HUES48 (cell line): ENCODE measurements around the gene TSPAN31.

Source experiments
- H3K27ac ChIP-seq: one replicate; pipeline ENCODE4 v1.7.0; 2013; ENCODE audit warnings: low read depth, low read length, inconsistent platforms
- H3K27me3 ChIP-seq: 2 replicates; pipeline ENCODE4 v1.6.1; 2013; ENCODE audit warnings: mild to moderate bottlenecking, low read length; ENCODE audit not compliant: control insufficient read depth, insufficient read depth
- H3K36me3 ChIP-seq: 2 replicates; pipeline ENCODE4 v1.6.1; 2013; ENCODE audit warnings: low read length; ENCODE audit not compliant: control insufficient read depth, insufficient read depth
- H3K4me1 ChIP-seq: 2 replicates; pipeline ENCODE4 v1.6.1; 2013; ENCODE audit warnings: mild to moderate bottlenecking, low read length; ENCODE audit not compliant: control insufficient read depth, insufficient read depth
- H3K4me3 ChIP-seq: 2 replicates; pipeline ENCODE4 v1.5.1; 2013; ENCODE audit warnings: mild to moderate bottlenecking, low read depth, low read length
- H3K9ac ChIP-seq: 2 replicates; pipeline ENCODE4 v1.6.1; 2013; ENCODE audit warnings: mild to moderate bottlenecking, low read depth, low read length, moderate library complexity
- H3K9me3 ChIP-seq: 2 replicates; pipeline ENCODE4 v1.6.1; 2013; ENCODE audit warnings: low read length; ENCODE audit not compliant: control insufficient read depth, insufficient read depth

TSPAN31 gene

GRCh38 chr12:57782608-57783465 is 38.0 kb downstream of the TSPAN31 start, which contains the start of gene TSFM:
Gene TSFM, plus strand, starts transcription at chr12:57782787. Its CDS starts 15 bp downstream, at chr12:57782802.
- Histone ChIP-seq H3K36me3 (peaks cover 35% of the 10 kb centered on the region), H3K4me3 (peak within 1 kb of the TSS; percentile 92), H3K9ac (peak within 1 kb of the TSS; percentile 76), H3K27me3 (no peaks in the 10 kb centered on the region), H3K9me3 (no peaks in the 10 kb centered on the region), H3K27ac (peak within 1 kb of the TSS; percentile 34), H3K4me1 (no peaks in the 10 kb centered on the region)

GRCh38 chr12:57783466-57783801 is 38.6 kb downstream of the TSPAN31 start:
- H3K36me3 ChIP-seq, result peaks cover 41% of the 10 kb centered on the region
- no peaks in the 10 kb centered on the region for H3K4me1 ChIP-seq
- H3K9me3 ChIP-seq, result no peaks in the 10 kb centered on the region
- no peaks in the 10 kb centered on the region for H3K27me3 ChIP-seq
- 0 out of 2 replicates have a peak overlapping the region, but pooled peaks have one; percentile 76 for H3K9ac ChIP-seq
- peak overlapping the region; percentile 92 for H3K4me3 ChIP-seq
- H3K27ac ChIP-seq, result no peak overlapping the region

GRCh38 chr12:57783861-57784260 is 39.0 kb downstream of the TSPAN31 start:
- H3K27me3 ChIP-seq, result no peaks in the 10 kb centered on the region
- H3K4me3 ChIP-seq, result no peak overlapping the region
- no peaks in the 10 kb centered on the region for H3K4me1 ChIP-seq
- no peaks in the 10 kb centered on the region for H3K9me3 ChIP-seq
- no peak overlapping the region for H3K9ac ChIP-seq
- H3K27ac ChIP-seq, result no peak overlapping the region
- peaks cover 45% of the 10 kb centered on the region for H3K36me3 ChIP-seq

GRCh38 chr12:57793920-57794319 is 49.1 kb downstream of the TSPAN31 start:
- Histone ChIP-seq H3K27ac (no peak overlapping the region), H3K36me3 (peaks cover 75% of the 10 kb centered on the region)

GRCh38 chr12:57795354-57795753 is 50.5 kb downstream of the TSPAN31 start:
- no peak overlapping the region for H3K9ac ChIP-seq
- H3K36me3 ChIP-seq, result peaks cover 62% of the 10 kb centered on the region
- no peak overlapping the region for H3K27ac ChIP-seq
- H3K27me3 ChIP-seq, result no peaks in the 10 kb centered on the region
- no peak overlapping the region for H3K4me3 ChIP-seq
- no peaks in the 10 kb centered on the region for H3K4me1 ChIP-seq
- no peaks in the 10 kb centered on the region for H3K9me3 ChIP-seq

More at GRCh38 chr12:57793920-57794319, 49.1 kb downstream of the TSPAN31 start:
- Histone ChIP-seq H3K4me1 (no peaks in the 10 kb centered on the region), H3K4me3 (no peak overlapping the region), H3K9me3 (no peaks in the 10 kb centered on the region), H3K27me3 (no peaks in the 10 kb centered on the region), H3K9ac (no peak overlapping the region)

- Histone ChIP-seq H3K36me3 (peaks cover 57% of the 10 kb centered on the region), H3K9me3 (no peaks in the 10 kb centered on the region), H3K9ac (no peak overlapping the region), H3K4me3 (no peak overlapping the region), H3K27ac (no peak overlapping the region), H3K4me1 (no peaks in the 10 kb centered on the region), H3K27me3 (no peaks in the 10 kb centered on the region)
Observed at GRCh38 chr12:57796996-57797395, 52.2 kb downstream of the TSPAN31 start.

- H3K36me3 ChIP-seq, result peaks cover 47% of the 10 kb centered on the region
- no peak overlapping the region for H3K27ac ChIP-seq
- H3K9me3 ChIP-seq, result no peaks in the 10 kb centered on the region
- no peaks in the 10 kb centered on the region for H3K27me3 ChIP-seq
- no peak overlapping the region for H3K9ac ChIP-seq
- H3K4me1 ChIP-seq, result no peaks in the 10 kb centered on the region
- H3K4me3 ChIP-seq, result no peak overlapping the region
Observed at GRCh38 chr12:57797933-57798332, 53.1 kb downstream of the TSPAN31 start.
